Lower lobe of right lung (tissue), 2 donors: ENCODE results near the gene CACNA2D2. TPM values are rescaled to one million over a fixed set of nuclear protein-coding genes. Genes with fewer than 3 reads are reported as not detected.
A peak's percentile ranks its signal among the peaks of the same experiment; 100 is the strongest.

Source experiments
- ATAC-seq, 2 donors: fragments of 200-7000 bp; cut with Tn5 transposase; one replicate each; pipeline ENCODE4 v1.9.1; 2020 to 2022; ENCODE audit warnings: mild to moderate bottlenecking in 2 of 2, moderate library complexity in 2 of 2
- DNase-seq: peaks from one replicate; pipeline ENCODE4 v3.0.0-alpha.2; 2020
- H3K27ac ChIP-seq: fragments of 200-600 bp; one replicate; pipeline ENCODE4 v1.8.0; 2022
- H3K27me3 ChIP-seq: fragments of 200-600 bp; one replicate; pipeline ENCODE4 v1.8.0; 2022; ENCODE audit warnings: low read depth
- H3K36me3 ChIP-seq: fragments of 200-600 bp; one replicate; pipeline ENCODE4 v1.8.0; 2022; ENCODE audit warnings: mild to moderate bottlenecking
- H3K4me1 ChIP-seq: fragments of 200-600 bp; one replicate; pipeline ENCODE4 v1.8.0; 2022
- H3K4me3 ChIP-seq: fragments of 200-600 bp; one replicate; pipeline ENCODE4 v1.8.0; 2022; ENCODE audit warnings: mild to moderate bottlenecking
- H3K9me3 ChIP-seq: fragments of 200-600 bp; one replicate; pipeline ENCODE4 v1.8.0; 2022
- CTCF ChIP-seq: fragments of 200-600 bp; IDR thresholded peaks from one replicate; pipeline ENCODE4 v1.8.0; 2022; ENCODE audit warnings: antibody characterized with exemption, mild to moderate bottlenecking
- intact Hi-C: fragments of 100-400 bp; cut with DNase I; formaldehyde crosslinking; loops from one replicate; pipeline ENCODE4 v1.11.0; 2022
- total RNA-seq: library from RNA; stranded (reverse); fragmentation: NEBNext Ultra II Directional; extraction: Animal tissue kit (Norgen Biotek cat#: 25700); gene quantifications from one replicate; pipeline ENCODE4 v1.2.1, GENCODE V29; 2021
- donor health status: DM: no; HTN: yes; CAD: no; lungs with severe emphysema.

CACNA2D2 gene
- total RNA-seq, 1 donor from 2014 or later, result 105 TPM

DNA sequence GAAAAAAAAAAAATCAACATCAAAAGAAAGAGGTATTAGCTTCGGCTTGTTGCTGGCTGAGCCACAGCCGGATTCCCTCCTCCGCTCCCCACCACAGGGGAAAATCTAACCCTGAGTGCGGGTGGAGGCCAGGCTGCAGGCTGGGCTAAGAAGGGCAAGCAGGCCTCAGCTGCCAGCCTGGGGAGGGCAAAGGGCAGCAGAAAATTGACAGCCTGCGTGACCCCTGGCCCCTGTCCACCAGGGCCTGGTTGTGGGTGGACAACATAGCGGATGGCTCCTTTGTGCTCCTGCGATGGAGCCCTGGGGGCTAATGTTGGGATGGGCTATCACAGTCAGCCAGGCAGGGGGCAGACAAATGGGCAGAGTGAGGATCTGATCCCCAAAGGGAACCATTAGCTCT lies 25.4 kb downstream of the CACNA2D2 start:
- TF ChIP-seq CTCF, result no peak
- no peak for DNase-seq
- Histone ChIP-seq H3K9me3 (no peaks in the 10 kb centered on the region), H3K27ac (no peak overlapping the region), H3K36me3 (peaks cover 15% of the 10 kb centered on the region), H3K4me1 (peaks cover 17% of the 10 kb centered on the region), H3K27me3 (no peaks in the 10 kb centered on the region), H3K4me3 (no peak overlapping the region)
- ATAC-seq, result no peak
- intact Hi-C loops, result no loop called here

DNA sequence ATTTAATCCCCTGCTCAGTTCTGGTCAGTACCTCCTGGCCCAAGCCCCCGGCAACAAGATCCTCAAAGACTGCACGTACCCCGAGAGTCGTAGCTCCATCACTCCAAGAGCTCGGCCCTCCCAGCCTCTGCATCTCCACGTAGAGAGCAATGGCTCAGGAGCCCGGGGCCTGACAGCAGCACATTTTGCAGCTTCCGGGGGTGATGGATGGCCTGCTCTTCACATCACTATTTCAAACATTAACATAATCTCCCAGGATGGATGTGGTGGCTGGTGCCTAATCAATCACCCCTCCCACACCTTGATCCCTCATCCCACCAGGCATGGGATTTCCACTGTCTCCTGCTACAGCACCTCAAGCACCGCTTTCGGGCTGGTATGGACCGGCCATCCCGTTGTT lies 28.1 kb downstream of the CACNA2D2 start:
- no peak overlapping the region for H3K27ac ChIP-seq
- H3K4me3 ChIP-seq, result no peak overlapping the region
- intact Hi-C loops, result no loop called here
- DNase-seq (no peak), ATAC-seq (no peak)
- H3K27me3 ChIP-seq, result no peaks in the 10 kb centered on the region
- peaks cover 8% of the 10 kb centered on the region for H3K4me1 ChIP-seq
- peaks cover 15% of the 10 kb centered on the region for H3K36me3 ChIP-seq
- H3K9me3 ChIP-seq, result no peaks in the 10 kb centered on the region
- no peak for TF ChIP-seq CTCF

DNA sequence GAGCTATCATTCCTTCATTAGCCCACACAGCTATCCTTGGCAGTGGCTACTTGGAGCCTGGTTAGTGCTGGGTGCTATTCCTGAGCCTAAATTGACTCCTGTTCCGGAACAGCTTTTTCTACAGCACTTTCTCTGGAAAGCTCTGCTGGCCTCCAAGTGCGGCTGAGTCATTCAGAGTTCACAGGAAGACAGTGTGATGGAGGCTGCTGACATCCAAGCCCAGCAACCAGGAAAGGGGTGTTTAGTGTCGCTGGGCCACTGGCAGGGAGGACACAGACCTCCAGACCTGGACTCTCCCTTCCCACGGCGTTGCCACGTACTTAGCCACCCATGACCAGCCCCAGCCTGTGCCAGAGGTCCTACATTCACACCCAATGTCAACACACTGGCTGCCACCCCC lies 28.7 kb downstream of the CACNA2D2 start:
- Histone ChIP-seq H3K27ac (peak overlapping the region; percentile 18), H3K36me3 (peaks cover 15% of the 10 kb centered on the region), H3K27me3 (no peaks in the 10 kb centered on the region), H3K4me1 (peaks cover 8% of the 10 kb centered on the region), H3K9me3 (no peaks in the 10 kb centered on the region), H3K4me3 (no peak overlapping the region)
- intact Hi-C loops, result no loop called here
- ATAC-seq, result no peak
- no peak for TF ChIP-seq CTCF
- no peak for DNase-seq

GRCh38 chr3:50473768-50474167 lies 29.7 kb downstream of the CACNA2D2 start:
- H3K9me3 ChIP-seq, result no peaks in the 10 kb centered on the region
- H3K27ac ChIP-seq, result no peak overlapping the region
- no peaks in the 10 kb centered on the region for H3K27me3 ChIP-seq
- H3K4me3 ChIP-seq, result no peak overlapping the region
- DNase-seq (no peak), ATAC-seq (peak in 1 of 2 donors; percentile 23)
- peaks cover 8% of the 10 kb centered on the region for H3K4me1 ChIP-seq
- no peak for TF ChIP-seq CTCF
- intact Hi-C loops, result no loop called here
- H3K36me3 ChIP-seq, result peaks cover 15% of the 10 kb centered on the region

GRCh38 chr3:50472958-50473357 lies 30.5 kb downstream of the CACNA2D2 start:
- no peak for TF ChIP-seq CTCF
- Histone ChIP-seq H3K36me3 (peaks cover 15% of the 10 kb centered on the region), H3K27me3 (no peaks in the 10 kb centered on the region), H3K27ac (no peak overlapping the region), H3K4me1 (peaks cover 8% of the 10 kb centered on the region), H3K4me3 (no peak overlapping the region), H3K9me3 (no peaks in the 10 kb centered on the region)
- DNase-seq, result no peak
- intact Hi-C loops, result no loop called here
- no peak for ATAC-seq

- no peak overlapping the region for H3K4me3 ChIP-seq
- peaks cover 15% of the 10 kb centered on the region for H3K36me3 ChIP-seq
- TF ChIP-seq CTCF, result no peak
- DNase-seq, result no peak
- H3K4me1 ChIP-seq, result peaks cover 8% of the 10 kb centered on the region
- H3K27me3 ChIP-seq, result no peaks in the 10 kb centered on the region
- intact Hi-C loops, result no loop called here
- H3K9me3 ChIP-seq, result no peaks in the 10 kb centered on the region
- no peak for ATAC-seq
- H3K27ac ChIP-seq, result no peak overlapping the region
Measured at GRCh38 chr3:50470658-50471057, 32.8 kb downstream of the CACNA2D2 start.
